Endothelial cell of umbilical vein (primary cell): ENCODE measurements around the gene SDC1. TPM values are rescaled to one million over a fixed set of nuclear protein-coding genes. Genes with fewer than 3 reads are reported as not detected.

ENCODE experiments used
- BruUV-seq: library from RNA; stranded (reverse); fragments of 400-500 nt; replicated peaks from 2 replicates; lab custom pipeline; 2021; lab: Mats Ljungman, UMichigan
- CTCF ChIA-PET: fragments of 300-600, 350-600 bp; sonication (Branson Sonifier 250); formaldehyde crosslinking; loops from one replicate; lab custom pipeline; 2021; ENCODE audit warnings: antibody characterized with exemption, inconsistent platforms; lab: Charles Lee
- POLR2A ChIA-PET: fragments of 300-600, 350-600 bp; sonication (Branson Sonifier 250); formaldehyde crosslinking; loops from one replicate; lab custom pipeline; 2021; ENCODE audit warnings: antibody characterized with exemption, inconsistent platforms; lab: Charles Lee
- DNase-seq: peaks from one replicate; pipeline ENCODE4 v3.0.0-alpha.2; 2011; ENCODE audit warnings: low read depth, low spot score
- FAIRE-seq: peaks from 2 replicates; lab custom pipeline; 2011; peaks lifted over from hg19 to GRCh38; lab: Jason Lieb, UNC
- H2AFZ ChIP-seq: 2 replicates; pipeline ENCODE4 v1.6.0; 2012; ENCODE audit warnings: low read depth, low read length, control low read depth, inconsistent platforms
- H3K27ac ChIP-seq: 2 replicates; pipeline ENCODE4 v1.5.1; 2011; ENCODE audit warnings: low read depth, mild to moderate bottlenecking, control low read depth, low read length, moderate library complexity; ENCODE audit not compliant: insufficient read depth
- H3K27me3 ChIP-seq, 2 experiments: 2 replicates each; pipeline versions ENCODE4 v1.6.0 to v1.6.1; 2011; ENCODE audit warnings: low read length in 2 of 2, mixed read lengths in 1 of 2; ENCODE audit not compliant: control insufficient read depth in 2 of 2, insufficient read depth in 2 of 2
- H3K36me3 ChIP-seq, 2 experiments: 2 replicates in 1 of 2; 3 replicates in 1 of 2; pipeline ENCODE4 v1.5.1; 2011; ENCODE audit warnings: low read length in 2 of 2, mild to moderate bottlenecking in 1 of 2, moderate library complexity in 1 of 2; ENCODE audit not compliant: control insufficient read depth in 2 of 2, insufficient read depth in 2 of 2; ENCODE audit errors: extremely low read depth in 1 of 2
- H3K4me1 ChIP-seq: 3 replicates; pipeline ENCODE4 v1.5.1; 2011; ENCODE audit warnings: mild to moderate bottlenecking, low read length; ENCODE audit not compliant: control insufficient read depth, insufficient read depth; ENCODE audit errors: extremely low read depth
- H3K4me2 ChIP-seq: 2 replicates; pipeline ENCODE4 v1.6.1; 2011; ENCODE audit warnings: low read length, control low read depth, mixed read lengths; ENCODE audit not compliant: insufficient read depth
- H3K4me3 ChIP-seq, 3 experiments: fragments of 200-600 bp in 1 of 3; sonication (generic), shearing (Covaris generic) in 1 of 3; replicated peaks in 1 of 3; 2 replicates each; pipeline ENCODE4 v1.5.1; 2011 to 2016; ENCODE audit warnings: control low read depth in 3 of 3, low read length in 3 of 3, mild to moderate bottlenecking in 2 of 3, inconsistent platforms in 1 of 3, low read depth in 1 of 3, moderate library complexity in 1 of 3; ENCODE audit not compliant: insufficient read depth in 1 of 3
- H3K79me2 ChIP-seq: 2 replicates; pipeline ENCODE4 v1.6.0; 2012; ENCODE audit warnings: low read length, inconsistent platforms; ENCODE audit not compliant: control insufficient read depth, insufficient read depth
- H3K9ac ChIP-seq: replicated peaks from 2 replicates; pipeline ENCODE3; 2011; ENCODE audit warnings: low read length, control low read depth; ENCODE audit not compliant: insufficient read depth; ENCODE audit errors: extremely low read depth
- H3K9me1 ChIP-seq: replicated peaks from 3 replicates; pipeline ENCODE4 v1.6.0; 2011; ENCODE audit warnings: mild to moderate bottlenecking, low read length; ENCODE audit not compliant: control insufficient read depth, insufficient read depth; ENCODE audit errors: extremely low read depth
- H3K9me3 ChIP-seq: replicated peaks from 2 replicates; pipeline ENCODE4 v1.5.1; 2012; ENCODE audit warnings: low read length, inconsistent platforms; ENCODE audit not compliant: control insufficient read depth, insufficient read depth
- H4K20me1 ChIP-seq: replicated peaks from 2 replicates; pipeline ENCODE3; 2011; ENCODE audit warnings: mild to moderate bottlenecking, low read length; ENCODE audit not compliant: control insufficient read depth, insufficient read depth; ENCODE audit errors: extremely low read depth
- EZH2 ChIP-seq: IDR thresholded peaks from 2 replicates; pipeline ENCODE4 v1.6.1; 2012; ENCODE audit warnings: borderline replicate concordance, low read depth, mild to moderate bottlenecking, moderate library complexity, low read length, inconsistent platforms; ENCODE audit not compliant: severe bottlenecking
- FOS ChIP-seq: IDR thresholded peaks from 2 replicates; pipeline ENCODE4 v1.6.1; 2011; ENCODE audit warnings: mild to moderate bottlenecking, low read length, moderate library complexity, borderline replicate concordance; ENCODE audit not compliant: insufficient read depth
- GATA2 ChIP-seq: IDR thresholded peaks from 2 replicates; pipeline ENCODE4 v1.7.0; 2011; ENCODE audit warnings: low read depth, mild to moderate bottlenecking, moderate library complexity, mixed read lengths, low read length; ENCODE audit not compliant: insufficient read length, insufficient read depth
- JUN ChIP-seq: IDR thresholded peaks from 2 replicates; pipeline ENCODE4 v1.6.1; 2011; ENCODE audit warnings: borderline replicate concordance, low read depth; ENCODE audit not compliant: insufficient read length, insufficient read depth
- MYC ChIP-seq: IDR thresholded peaks from one replicate; pipeline ENCODE4 v1.6.1; 2011; ENCODE audit warnings: mild to moderate bottlenecking, low read depth, low read length
- POLR2A ChIP-seq: IDR thresholded peaks from 2 replicates; pipeline ENCODE4 v1.6.1; 2012; ENCODE audit warnings: low read depth, mild to moderate bottlenecking, control low read depth, low read length
- POLR2AphosphoS5 ChIP-seq: IDR thresholded peaks from 2 replicates; pipeline ENCODE4 v1.6.1; 2012; ENCODE audit warnings: low read depth, mild to moderate bottlenecking, control low read depth, low read length, moderate library complexity; ENCODE audit not compliant: insufficient read depth
- dilution Hi-C: fragments of 300-500 bp; cut with MboI; formaldehyde crosslinking; loops from one replicate; pipeline ENCODE4 v1.15.0; 2019; ENCODE audit warnings: low sequenced_read_pairs; ENCODE audit not compliant: extremely low pct_ligation_motif_present
- intact Hi-C: fragments of 100-400 bp; cut with micrococcal nuclease; formaldehyde crosslinking; loops from one replicate; pipeline ENCODE4 v1.10.0; 2022
- polyA plus RNA-seq, 4 experiments: library from polyadenylated mRNA; depleted of rRNA in 3 of 4; stranded (reverse) in 3 of 4; unstranded in 1 of 4; fragments of >200 nt; gene quantifications; 2 replicates each; pipeline versions ENCODE4 v1.2.1 to v1.2.3, GENCODE V29; 2011 to 2012; ENCODE audit warnings: missing spikeins in 1 of 4
- total RNA-seq: library from RNA; stranded (reverse); gene quantifications from 2 replicates; pipeline ENCODE4 v1.2.3, GENCODE V29; 2021
- TF ChIP-seq, protein P1 (sequence below), 2 donors: IDR thresholded peaks; 1 replicate in 1 of 2; 2 replicates in 1 of 2; pipeline ENCODE4 v1.5.1; 2011; ENCODE audit warnings: low read length in 2 of 2, mild to moderate bottlenecking in 2 of 2, moderate library complexity in 2 of 2, control low read depth in 1 of 2, inconsistent platforms in 1 of 2, low read depth in 1 of 2; ENCODE audit not compliant: insufficient read depth in 1 of 2; ENCODE audit errors: extremely low read depth in 1 of 2
- TF ChIP-seq, protein P2 (sequence below): IDR thresholded peaks from 2 replicates; pipeline ENCODE4 v1.6.1; 2011; ENCODE audit not compliant: insufficient read depth, insufficient read length

SDC1 gene
- total and polyA plus RNA-seq, 2 donors (not counting 3 experiments of a cell fraction or from before 2014, with no cell fraction given) = 3.2 to 4.0 TPM

DNA sequence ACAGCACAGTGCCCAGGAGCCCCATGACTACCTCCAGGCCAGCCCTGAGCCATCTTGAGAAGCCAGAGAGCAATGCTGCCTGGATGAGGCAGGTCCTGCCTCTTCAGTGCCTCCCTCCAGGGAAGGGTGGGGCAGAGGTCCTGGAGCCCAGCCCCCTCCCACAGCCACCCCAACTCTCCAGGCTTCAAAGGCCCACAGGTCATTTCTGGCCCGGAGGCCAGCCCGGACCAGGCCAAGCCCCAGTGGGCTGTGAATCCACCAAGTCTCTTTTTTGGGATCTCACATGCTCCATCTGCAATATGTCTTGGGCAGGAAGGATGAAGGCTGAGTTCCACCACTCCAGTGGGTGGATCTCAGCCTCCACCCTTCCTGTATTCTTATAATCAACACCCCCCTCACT lies 36.7 kb downstream of the SDC1 start:
- CTCF ChIA-PET = no interaction called here
- dilution Hi-C loops = no loop called here
- no TSS peak for BruUV-seq

More for the DNA sequence above, 36.7 kb downstream of the SDC1 start:
- no peak for TF ChIP-seq FOS
- TF ChIP-seq POLR2A = no peak
- TF ChIP-seq EZH2 = no peak
- no peak for TF ChIP-seq JUN
- TF ChIP-seq GATA2 = no peak
- TF ChIP-seq, protein P1, sequence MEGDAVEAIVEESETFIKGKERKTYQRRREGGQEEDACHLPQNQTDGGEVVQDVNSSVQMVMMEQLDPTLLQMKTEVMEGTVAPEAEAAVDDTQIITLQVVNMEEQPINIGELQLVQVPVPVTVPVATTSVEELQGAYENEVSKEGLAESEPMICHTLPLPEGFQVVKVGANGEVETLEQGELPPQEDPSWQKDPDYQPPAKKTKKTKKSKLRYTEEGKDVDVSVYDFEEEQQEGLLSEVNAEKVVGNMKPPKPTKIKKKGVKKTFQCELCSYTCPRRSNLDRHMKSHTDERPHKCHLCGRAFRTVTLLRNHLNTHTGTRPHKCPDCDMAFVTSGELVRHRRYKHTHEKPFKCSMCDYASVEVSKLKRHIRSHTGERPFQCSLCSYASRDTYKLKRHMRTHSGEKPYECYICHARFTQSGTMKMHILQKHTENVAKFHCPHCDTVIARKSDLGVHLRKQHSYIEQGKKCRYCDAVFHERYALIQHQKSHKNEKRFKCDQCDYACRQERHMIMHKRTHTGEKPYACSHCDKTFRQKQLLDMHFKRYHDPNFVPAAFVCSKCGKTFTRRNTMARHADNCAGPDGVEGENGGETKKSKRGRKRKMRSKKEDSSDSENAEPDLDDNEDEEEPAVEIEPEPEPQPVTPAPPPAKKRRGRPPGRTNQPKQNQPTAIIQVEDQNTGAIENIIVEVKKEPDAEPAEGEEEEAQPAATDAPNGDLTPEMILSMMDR (IDR thresholded peaks at IDR 0.05; ENCODE audit: extremely low read depth in 1 of 2, insufficient read depth in 1 of 2, low read depth in 1 of 2, low read length in 2 of 2) = no peak
- no peak for TF ChIP-seq MYC
- TF ChIP-seq, protein P2, sequence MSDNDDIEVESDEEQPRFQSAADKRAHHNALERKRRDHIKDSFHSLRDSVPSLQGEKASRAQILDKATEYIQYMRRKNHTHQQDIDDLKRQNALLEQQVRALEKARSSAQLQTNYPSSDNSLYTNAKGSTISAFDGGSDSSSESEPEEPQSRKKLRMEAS = no peak
- no peak for TF ChIP-seq POLR2AphosphoS5
- Histone ChIP-seq H3K4me2 (no peak overlapping the region), H3K27me3 (no peaks in the 10 kb centered on the region), H3K4me3 (no peak overlapping the region), H3K27ac (no peak overlapping the region), H3K4me1 (no peaks in the 10 kb centered on the region), H3K79me2 (no peaks in the 10 kb centered on the region), H3K9me1 (no peaks in the 10 kb centered on the region), H3K9ac (no peak overlapping the region), H4K20me1 (no peaks in the 10 kb centered on the region), H3K9me3 (no peaks in the 10 kb centered on the region), H2AFZ (no peak overlapping the region), H3K36me3 (no peaks in the 10 kb centered on the region)
- no peak for DNase-seq
- no peak for FAIRE-seq
- intact Hi-C loops = no loop called here
- POLR2A ChIA-PET = no interaction called here
